Activated CD4-positive, CD25-positive, alpha-beta regulatory T cell (primary cell): ENCODE measurements around the gene GNG7.
"Not testable (repeated sequence)": the region's sequence is repeated elsewhere in the genome, so short reads cannot be mapped to it uniquely, and the experiment has no call there.

ENCODE experiments used
- DNase-seq, 4 experiments: peaks; one replicate each; lab custom pipeline; 2025; lab: John Stamatoyannopoulos, UW

Gene GNG7

GRCh38 chr19:2619076-2619475 lies 83.4 kb downstream of the GNG7 start:
- no peak for DNase-seq

- peak; percentile 25 to 58 (median 36) for DNase-seq
Measured at GRCh38 chr19:2618611-2619010, 83.9 kb downstream of the GNG7 start.

DNA sequence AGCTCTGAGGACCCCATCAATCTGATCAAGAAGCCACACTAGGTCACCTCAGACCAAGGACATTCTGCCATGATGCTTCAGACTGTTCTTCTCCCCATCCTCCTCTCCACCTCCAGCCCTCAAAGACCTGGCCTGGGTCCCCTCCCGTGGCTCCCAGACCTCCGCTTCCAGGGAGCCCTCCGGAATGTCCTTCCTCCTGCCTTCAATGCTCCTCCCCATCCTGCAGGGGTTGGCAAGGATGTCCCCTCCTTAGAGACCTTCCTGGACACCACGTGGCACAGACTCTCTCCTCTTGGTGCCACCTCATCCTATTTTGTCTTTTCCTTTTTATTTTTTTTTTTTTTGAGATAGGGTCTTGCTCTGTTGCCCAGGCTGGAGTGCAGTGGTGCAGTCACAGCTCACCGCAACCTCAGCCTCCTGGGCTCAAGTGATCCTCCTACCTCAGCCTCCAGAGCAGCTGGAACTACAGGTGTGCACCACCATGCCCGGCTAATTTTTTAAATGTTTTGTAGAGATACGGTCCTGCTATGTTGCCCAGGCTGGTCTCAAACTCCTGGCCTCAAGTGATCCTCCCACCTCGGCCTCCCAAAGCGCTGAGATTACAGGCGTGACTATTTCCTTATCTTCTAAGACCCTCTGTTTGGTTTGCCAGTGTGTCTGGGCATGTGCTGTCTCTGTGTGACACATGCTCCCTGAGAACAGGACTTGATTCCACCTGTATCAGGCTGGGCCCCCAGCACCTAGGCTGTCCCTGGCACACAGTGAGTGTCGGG lies 84.9 kb downstream of the GNG7 start:
- DNase-seq = no peak

GRCh38 chr19:2616741-2617392 lies 85.6 kb downstream of the GNG7 start:
- DNase-seq = no peak

- no peak for DNase-seq
Measured at GRCh38 chr19:2615782-2616181, 86.7 kb downstream of the GNG7 start.

DNA sequence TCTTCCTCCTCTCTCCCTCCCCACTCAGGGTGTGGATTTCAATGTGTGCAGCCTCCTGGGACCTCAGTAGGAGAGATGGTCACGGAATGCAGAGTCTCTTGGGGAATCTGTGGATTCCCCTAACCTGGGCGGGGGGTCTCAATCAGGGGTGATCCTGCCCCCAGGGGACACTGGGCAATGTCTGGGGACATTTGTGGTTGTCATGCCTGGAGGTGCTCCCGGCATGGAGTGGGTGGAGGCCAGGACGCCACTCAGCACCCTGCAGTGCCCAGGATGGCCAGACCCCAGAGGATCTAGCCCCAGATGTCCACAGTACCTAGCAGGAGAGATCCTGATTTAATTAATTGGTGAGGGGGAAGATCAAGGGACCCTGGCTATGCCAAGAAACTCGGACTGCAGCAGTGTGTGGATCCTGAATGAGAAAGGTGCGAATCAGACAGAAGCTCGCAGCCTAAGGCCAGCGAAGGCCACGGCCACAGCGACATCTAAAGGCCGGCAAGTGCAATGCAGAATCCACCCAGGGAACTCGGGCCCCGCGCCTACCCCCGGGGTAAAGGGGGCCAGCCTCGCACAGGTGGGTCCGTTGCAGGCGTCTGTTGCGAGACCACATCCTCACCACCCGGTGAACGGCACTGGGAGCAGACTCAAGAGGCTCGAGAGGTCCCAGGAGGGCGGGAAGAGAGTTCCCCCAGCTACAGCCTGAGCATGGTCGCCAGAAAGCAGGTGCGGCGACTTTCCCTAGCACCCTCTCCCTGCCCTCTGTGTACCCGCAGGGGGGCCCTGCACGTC lies 88.8 kb downstream of the GNG7 start:
- DNase-seq = peak; percentile 25 to 38 (median 34)

DNA sequence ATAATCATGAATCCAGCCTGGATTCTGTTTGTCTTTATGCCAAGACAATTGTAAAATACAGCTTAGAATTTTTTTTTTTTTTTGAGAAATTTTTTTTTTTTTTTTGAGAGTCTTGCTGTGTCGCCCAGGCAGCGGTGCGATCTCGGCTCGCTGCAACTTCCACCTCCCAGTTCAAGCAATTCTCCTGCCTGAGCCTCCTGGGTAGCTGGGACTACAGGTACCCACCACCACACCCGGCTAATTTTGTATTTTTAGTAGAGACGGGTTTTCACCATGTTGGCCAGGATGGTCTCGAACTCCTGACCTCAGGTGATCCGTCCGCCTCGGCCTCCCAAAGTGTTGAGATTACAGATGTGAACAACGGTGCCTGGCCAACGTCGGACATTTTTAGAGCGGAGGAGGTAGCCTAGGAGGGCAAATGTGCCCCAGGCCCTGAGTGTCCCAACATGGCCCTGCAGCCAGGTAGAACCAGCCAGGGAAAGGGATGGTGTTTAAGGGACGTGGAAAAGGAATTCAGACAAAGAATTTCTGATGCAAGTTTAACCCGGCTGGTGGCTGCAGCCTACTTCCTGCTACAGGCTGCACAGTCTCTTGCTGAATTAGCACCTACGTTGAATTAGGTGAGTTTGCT lies 89.8 kb downstream of the GNG7 start:
- no peak for DNase-seq

DNA sequence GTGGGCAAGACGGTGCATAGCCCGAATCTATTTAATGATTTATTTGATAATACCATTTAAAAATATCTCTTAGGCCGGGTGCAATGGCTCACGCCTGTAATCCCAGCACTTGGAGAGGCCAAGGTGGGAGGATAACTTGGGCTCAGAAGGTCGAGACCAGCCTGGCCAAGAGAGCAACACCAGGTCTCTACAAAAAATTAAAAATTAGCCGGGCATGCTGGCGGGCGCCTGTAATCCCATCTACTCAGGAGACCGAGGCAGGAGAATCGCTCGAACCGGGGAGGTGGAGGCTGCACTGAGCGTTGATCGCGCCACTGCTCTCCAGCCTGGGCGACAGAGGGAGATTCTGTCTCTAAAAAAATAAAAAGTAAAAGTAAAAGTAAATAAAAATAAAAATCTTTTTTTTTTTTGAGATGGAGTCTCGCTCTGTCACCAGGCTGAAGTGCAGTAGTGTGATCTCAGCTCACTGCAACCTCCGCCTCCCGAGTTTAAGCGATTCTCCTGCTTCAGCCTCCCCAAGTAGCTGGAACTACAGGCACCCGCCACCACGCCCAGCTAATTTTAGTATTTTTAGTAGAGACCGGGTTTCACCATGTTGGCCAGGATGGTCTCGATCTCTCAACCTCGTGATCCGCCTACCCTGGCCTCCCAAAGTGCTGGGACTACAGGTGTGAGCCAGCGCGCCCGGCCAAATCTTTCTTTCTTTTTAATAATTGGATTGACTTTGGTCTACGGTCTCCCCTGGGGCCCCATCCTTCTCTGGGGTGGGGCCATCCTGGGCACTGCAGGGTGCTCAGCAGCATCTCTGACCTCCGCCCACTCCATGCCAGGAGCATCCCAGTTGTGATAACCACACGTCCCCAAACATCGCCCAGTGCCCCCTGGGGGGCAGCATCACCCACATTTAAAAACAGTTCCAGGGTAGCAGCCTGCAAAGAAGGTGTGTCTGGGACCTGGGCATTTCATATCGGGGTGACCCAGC lies 90.7 kb downstream of the GNG7 start:
- DNase-seq = no peak

DNA sequence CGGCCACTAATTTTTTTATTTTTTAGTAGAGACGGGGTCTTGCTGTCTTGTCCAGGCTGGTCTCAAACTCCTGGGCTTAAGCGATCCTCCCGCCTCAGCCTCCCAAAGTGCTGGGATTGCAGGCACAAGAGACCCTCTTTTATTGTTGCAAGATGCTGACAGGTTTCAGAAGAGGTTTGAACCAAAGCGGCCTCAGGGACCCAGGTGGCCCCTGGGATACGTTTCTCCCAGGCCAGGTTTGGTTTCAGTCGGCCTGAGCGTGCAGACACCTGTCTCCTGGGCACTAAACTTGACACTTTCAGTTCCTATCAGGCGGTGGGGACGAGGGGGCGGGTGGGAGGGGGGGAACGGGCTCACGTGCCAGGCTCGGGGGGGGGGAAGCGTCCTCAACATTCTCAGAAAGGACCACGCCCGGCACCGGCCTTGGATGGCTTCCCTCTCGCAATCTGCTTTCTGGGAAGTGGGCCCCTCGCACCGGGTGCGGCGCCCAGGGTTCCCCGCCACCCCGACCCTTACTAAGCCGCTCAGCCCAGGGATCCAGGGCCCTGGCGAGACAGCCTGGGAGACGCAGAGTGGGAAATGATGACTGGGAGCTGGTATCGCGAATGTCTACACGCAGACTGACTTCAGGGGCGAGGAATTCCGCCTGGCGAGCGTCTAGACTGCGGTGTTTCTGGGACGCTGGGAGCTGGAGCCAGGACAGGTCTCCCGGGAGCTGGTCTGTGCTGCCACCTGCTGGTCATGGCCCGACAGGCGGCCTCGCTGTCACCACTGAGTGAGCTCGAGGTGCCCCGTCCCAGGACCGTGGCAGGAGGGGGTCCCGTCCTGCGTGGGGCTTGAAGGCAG lies 91.6 kb downstream of the GNG7 start:
- DNase-seq = peak; percentile 73 to 93 (median 82)

DNA sequence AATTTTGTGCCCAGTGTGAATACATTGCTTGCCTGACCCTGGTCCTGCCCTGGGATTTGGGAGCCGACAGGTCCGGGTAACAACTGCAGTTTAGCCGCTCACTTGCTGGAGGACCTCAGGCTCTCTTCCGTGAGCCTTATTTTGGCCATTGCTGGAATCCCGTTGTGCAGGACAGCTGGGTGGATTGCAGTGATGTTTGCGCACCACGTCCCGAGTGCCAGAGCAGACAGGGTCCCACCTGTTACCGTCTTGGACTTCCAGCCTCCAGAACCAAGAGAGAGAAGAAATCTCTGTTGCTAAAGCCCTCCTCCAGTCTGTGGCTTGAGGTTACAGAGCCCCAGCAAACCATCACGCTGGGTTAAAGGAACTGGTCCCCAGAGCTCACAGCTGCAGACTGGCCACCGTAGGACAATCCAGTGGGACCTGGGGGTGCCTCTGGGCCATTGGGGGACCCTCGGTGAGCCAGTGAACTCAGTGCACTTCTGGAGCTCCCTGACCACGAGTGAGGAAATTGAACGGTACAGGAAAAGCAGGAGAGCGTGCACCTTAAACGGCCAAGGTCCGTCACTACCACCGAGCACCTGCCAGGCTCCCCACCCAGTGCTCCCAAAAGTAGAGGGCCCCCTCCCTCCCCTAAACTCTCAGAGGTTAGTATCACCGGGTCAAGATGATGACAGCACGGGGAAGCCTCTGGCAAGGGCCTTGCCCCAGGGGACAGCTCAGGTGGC lies 92.9 kb downstream of the GNG7 start:
- no peak for DNase-seq

- DNase-seq = not testable (repeated sequence)
Measured at GRCh38 chr19:2609034-2609388, 93.5 kb downstream of the GNG7 start.

- DNase-seq = no peak
Measured at GRCh38 chr19:2608602-2608922, 93.9 kb downstream of the GNG7 start.

DNA sequence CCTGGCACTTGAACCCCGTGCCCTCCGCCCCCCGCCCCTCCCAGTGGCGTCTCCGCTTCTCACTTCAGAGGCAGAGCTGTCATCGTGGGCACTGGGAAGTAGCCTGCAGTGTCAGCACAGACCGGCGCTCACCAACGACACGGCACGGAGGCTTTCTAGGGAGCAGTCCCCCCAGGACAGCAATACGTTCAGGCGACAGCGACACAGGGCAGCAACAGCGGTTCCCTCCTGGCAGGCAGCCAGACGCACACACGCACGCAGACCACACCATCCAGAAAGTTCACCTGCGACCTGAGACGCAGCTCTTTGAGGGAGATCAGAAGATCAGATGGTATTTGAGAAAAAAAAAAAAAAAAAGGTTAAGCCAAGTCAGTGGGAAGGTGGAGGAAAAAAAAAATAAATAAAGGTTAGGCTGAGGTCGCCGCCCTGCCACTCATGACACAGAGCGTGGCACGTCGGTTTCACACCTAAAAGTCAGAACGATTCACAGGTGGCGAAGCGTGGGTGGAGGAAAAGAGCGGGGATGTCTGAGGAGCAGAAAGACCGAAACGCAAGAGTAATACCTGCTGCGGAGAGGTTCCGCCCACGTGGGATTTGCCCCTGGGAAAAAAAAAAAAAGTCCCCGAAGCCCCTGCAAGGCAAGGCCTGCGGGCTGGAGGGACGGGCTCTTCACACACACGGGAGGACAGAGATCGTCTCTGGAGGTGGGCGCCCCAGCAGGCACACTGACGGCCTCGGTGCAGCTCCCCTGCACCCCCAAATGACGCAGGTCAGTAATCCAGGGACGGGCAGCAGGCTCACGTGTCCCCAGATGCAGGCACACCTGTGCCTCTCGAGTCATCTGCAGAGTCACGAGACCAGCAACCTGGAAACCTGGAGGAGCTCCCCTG lies 94.5 kb downstream of the GNG7 start:
- peak; percentile 35 to 77 (median 52) for DNase-seq

DNA sequence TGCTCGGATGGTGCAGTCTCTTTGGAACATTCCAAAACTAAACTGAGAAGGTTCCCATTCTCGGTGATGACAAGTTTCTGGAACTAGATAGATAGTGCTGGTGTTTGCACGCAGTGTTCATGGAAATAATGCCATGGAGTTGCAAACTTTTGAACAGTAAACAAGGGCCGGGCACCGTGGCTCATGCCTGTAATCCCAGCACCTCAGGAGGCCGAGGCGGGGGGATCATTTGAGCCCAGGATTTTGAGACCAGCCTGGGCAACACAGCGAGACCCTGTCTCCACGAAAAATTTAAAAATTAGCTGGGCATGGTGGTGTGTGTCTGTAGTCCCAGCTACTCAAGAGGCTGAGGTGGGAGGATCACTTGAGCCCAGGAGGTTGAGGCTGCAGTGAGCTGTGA lies 95.7 kb downstream of the GNG7 start:
- DNase-seq = not testable (repeated sequence)

GRCh38 chr19:2605889-2606288 lies 96.6 kb downstream of the GNG7 start:
- DNase-seq = not testable (repeated sequence)

DNA sequence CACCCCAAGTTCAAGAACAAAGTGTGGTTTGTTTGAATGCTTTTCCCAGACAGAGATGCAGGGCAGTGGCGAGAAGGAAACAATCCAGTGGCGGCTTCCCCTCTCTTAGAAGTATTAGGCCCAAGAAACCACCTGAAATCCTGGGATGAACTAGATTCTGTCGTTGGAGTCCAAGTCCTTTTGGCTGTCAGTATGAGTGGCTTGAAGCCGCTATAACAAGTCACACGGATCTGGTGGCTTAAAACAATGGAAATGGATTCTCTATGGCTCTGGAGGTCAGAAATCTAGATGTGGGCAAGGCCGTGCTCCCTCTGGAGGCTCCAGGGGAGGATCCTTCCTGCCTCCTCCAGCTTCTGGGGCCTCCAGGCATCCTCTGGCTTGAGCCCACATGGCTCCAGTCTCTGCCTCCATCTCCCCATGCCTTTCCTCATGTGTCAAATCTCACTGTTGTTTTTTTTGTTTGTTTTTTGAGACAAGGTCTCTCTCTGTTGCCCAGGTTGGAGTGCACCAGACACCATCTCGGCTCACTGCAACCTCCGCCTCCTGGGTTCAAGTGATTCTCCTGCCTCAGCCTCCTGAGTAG lies 97.7 kb downstream of the GNG7 start:
- no peak for DNase-seq

DNA sequence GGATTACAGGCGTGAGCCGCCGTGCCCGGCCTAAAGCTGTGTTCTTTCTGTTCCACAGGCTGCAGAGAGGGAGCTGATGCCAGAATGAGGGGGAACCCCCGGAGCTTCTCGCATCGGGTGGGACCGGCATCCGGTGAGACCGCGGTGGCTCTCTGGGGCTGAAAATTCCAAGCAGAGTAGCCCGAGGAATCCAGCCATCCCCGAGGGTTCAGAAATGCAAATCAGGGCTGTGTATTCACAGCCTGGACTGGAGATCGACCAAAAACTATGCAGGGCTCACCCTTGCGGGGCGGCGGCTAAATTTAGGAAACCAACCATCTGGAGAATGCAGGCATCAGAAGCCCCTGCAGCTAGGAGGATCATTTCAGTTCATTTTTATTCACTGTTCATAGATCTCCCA lies 99.2 kb downstream of the GNG7 start:
- DNase-seq = no peak
